HG03159 (cell line): ENCODE data around the gene DOLPP1.

Experiments used
- ATAC-seq: cut with Tn5 transposase; IDR thresholded peaks from one replicate; pipeline ENCODE4 v1.9.1; 2021; ENCODE audit warnings: mild to moderate bottlenecking, moderate library complexity; ENCODE audit not compliant: unreplicated experiment

DOLPP1 gene

DNA sequence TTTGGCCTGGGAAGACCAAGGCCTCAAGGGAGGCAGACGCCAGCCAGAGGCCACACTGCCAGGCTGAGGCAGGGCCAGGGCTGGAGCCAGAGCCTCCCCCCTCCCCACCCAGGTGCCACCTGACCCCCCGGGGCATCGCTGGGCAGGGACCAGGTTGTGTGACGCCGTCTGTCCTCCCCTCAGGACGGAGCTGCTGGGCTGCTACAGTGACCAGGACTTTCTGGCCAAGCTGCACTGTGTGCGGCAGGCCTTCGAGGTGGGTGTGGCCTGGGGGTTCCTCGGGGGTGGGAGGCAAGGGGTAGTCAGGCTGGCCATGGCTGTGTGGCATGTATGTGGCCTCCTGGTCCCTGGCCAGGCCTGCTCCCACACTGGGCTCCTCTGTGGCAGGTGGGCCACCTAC is 17.9 kb upstream of the DOLPP1 start:
- ATAC-seq = no peak

- no peak for ATAC-seq
Observed at GRCh38 chr9:129064499-129064908, 16.4 kb upstream of the DOLPP1 start.

DNA sequence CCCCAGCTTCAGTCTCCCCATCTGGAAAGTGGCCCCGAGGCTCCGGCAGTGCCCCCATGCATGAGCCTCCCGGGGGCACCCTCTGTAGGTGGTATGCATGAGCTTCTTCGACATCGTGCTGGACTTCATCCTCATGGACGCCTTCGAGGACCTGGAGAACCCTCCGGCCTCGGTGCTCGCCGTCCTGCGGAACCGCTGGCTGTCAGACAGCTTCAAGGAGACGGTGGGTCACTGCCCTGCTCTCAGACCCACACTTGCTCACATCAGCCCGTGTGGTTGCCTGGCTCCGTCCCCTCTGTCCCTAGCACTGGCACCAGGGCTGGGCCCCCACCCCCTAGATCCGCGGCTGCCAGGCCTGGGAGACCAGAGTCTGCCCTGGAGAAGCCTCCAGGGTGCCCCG is 12.8 kb upstream of the DOLPP1 start:
- no peak for ATAC-seq

DNA sequence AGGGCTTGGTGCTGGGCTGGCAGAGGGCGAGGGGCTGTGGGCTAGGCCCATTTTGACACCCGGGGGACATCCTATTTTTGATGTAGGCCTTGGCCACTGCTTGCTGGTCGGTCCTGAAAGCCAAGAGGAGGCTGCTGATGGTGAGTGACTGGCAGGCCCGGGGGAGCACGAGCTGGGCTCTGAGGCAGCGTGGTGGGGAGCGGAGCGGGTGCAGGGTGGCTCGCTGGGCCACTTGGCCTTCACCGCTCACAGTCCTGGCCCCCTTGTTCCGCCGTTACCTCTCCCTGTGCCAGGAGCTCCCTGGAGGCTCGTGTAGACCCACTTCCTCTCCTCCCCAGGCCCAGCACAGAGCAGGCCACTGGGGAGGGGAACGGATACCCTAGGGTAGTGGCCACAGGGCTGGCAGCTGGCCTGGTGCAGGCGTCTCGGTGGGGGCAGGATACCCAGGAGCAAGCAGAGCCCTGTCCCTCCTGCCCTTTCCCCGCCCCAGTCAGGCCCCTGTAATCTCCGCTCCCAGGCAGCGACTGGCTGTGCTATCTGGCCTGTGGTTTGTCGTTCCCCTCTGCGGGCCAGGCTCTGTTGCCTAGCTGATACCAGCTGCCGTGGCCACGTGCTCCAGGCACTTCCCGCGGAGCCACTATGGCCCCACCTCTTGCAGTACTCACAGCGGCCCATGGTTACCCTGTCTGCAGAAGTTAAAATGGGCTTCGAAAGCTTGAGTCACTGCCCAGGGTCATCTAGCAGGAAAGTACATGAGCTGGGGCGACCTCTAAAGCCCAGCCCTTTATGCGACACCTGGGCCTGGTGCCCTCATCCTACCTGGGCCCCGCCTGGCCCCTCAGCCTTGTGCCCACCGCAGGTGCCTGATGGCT is 11.7 kb upstream of the DOLPP1 start:
- ATAC-seq = peak; percentile 82

DNA sequence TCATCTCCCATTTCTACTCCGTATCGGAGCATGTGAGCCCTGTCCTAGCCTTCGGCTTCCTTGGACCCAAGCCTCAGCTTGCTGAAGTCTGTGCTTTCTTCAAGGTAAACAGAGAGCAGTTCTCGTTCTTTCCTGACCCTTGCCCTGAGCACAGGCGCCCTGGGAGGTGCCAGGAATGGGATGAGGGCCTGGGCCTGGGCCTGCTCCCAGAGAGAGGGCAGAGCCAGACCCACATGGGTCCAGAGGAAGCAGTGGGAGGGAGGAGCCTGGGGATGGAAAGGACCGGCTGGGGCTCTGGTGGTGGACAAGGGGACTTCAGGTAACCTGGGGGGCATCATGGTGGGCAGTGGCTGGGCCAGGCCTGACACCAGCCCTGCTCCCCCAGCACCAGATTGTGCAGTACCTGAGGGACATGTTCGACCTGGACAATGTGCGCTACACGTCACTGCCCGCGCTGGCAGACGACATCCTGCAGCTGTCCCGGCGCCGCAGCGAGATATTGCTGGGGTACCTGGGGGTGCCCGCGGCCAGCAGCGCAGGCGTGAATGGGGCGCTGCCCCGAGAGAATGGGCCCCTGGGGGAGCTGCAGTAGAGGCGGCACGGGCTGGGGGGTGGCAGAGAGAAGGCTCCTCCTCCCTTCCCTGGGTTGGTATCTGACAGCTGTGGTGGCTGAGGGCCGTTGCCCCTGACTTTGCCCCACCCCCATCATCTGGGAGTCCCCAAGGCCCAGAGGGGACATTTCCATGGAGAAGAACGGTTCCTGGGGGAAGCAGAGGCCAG is 10.9 kb upstream of the DOLPP1 start:
- ATAC-seq = no peak

- no peak for ATAC-seq
Observed at GRCh38 chr9:129070696-129071525, 10.0 kb upstream of the DOLPP1 start.

- ATAC-seq = no peak
Observed at GRCh38 chr9:129071526-129072126, 9.3 kb upstream of the DOLPP1 start.

DNA sequence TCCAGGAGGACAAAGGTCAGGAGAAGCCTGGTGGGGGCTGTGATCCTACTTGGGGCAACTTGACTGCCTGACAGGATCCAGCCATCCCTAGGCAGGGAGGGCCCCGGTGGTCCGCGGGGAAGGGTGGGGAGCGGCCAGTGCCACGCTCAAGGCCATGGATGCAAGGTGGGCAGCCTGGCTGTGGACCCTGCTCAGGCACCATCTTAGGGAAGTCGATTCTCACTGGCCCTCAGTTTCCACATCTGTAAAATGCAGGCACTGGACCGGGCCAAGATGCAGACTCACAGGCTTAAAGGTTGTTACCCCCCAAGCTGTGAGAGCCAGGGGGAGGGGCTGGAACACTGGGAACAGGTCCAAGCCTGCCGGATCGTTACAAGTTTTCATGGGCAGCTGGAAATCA is 8.7 kb upstream of the DOLPP1 start:
- no peak for ATAC-seq

DNA sequence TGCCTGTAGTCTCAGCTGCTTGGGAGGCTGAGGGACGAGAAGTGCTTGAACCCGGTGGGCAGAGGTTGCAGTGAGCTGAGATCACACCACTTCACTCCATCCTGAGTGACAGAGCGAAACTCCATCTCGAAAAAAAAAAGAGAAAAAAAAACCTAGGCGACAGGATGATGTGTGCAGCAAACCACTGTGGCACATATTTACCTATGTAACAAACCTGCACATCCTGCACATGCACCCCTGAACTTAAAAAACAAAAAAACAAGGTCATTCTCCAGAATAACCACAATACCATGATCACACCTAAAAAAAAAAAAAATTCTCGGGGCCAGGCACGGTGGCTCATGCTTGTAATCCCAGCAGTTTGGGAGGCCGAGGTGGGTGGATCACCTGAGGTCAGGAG is 7.5 kb upstream of the DOLPP1 start:
- no peak for ATAC-seq

- no peak for ATAC-seq
Observed at GRCh38 chr9:129074106-129074505, 6.8 kb upstream of the DOLPP1 start.

GRCh38 chr9:129075996-129076639 is 4.8 kb upstream of the DOLPP1 start:
- ATAC-seq = no peak

GRCh38 chr9:129076640-129077037 is 4.3 kb upstream of the DOLPP1 start:
- ATAC-seq = no peak

- no peak for ATAC-seq
Observed at GRCh38 chr9:129077236-129077635, 3.7 kb upstream of the DOLPP1 start.

DNA sequence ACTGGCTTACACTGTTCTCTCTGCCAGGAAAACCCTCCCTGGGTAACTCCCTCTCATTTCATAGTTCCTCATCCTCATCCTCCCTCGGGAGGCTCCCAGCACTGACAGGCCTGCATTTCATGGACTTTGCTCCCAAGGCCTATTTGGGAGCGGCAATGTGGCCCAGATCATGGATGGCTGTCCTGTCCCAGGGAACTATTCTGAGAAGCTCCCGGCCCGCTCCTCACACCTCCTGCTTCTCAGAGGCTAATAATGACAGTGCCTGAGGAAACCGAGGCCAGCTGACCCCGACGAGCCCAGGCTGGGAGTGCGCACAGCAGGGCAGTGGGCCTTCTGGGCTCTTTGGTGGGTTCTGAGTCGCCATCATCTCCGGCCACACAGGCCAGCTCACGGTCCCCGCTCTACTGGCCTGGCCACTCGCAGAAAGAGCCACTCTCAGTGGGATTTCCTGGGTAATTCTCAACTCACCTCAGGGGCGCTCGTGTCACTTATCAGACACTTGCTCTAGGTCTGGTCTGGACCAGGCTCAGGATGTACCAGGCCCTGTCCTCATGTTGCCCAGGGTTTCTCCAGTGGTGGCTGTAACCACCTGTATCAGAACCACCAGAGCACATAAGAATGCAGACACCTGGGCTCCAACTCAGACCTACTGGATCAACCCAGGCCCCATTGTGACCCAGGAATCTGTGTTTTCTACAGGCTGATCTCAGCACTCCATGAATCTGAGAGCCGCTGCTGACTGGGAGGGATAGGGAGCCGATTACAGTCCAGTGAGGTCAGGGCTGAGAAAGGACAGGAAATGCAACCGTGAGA is 2.0 kb upstream of the DOLPP1 start:
- no peak for ATAC-seq

- no peak for ATAC-seq
Observed at GRCh38 chr9:129079829-129080228, 1.1 kb upstream of the DOLPP1 start.

- ATAC-seq = no peak
Observed at GRCh38 chr9:129080298-129080600, 662 bp upstream of the DOLPP1 start.

DNA sequence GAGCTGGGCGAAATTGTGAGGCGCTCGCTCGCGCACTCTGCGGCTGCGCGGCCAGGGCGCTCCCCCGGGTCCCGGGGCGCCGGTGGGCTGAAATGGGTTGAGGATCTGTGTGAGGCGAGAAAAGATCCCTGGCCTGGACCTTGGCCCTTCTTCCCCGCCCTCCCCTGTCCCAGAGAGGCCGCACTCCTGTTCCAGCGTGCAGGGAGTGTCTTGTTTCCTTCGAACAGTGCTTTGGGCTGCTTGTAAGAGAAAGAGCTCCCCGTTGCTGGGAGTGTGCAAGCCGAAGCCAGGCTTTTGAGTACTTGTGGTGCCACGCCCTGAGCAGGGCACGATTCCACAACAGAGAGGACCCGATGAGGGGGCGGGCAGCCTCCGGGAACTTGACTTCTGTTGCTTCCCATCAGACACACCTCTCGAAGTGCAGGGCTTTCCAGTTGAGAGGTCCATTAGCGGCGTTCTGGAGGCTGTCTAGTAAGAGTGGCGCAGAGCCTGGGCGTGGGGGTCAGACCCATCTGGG is 535 bp downstream of the DOLPP1 start:
- no peak for ATAC-seq

DNA sequence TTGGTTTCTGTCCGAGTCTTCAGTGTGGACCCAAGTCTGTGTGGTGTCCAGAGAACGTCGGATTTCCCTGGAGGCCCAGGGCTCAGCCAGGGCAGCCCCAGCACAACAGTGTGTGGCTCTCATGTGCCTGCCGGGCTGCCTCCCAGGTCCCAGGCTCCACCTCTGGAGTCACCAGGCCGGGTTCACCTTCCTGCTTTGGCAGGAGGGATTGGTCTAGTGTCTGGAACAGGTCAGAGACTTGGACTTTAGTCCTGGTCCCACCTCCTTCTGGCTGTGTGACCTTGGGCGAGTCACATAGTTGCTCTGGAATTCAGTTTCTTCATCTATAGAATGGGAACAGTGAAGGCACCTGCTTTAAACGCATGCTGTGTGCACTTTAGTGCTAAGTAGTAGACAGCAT is 3.2 kb downstream of the DOLPP1 start:
- no peak for ATAC-seq

- ATAC-seq = no peak
Observed at GRCh38 chr9:129089246-129089645, 8.3 kb downstream of the DOLPP1 start.
